Vagina (tissue), 2 donors: ENCODE data around the gene RAB18. TPM values are rescaled to one million over a fixed set of nuclear protein-coding genes. Genes with fewer than 3 reads are reported as not detected.
A peak's percentile ranks its signal among the peaks of the same experiment; 100 is the strongest.

Experiments
- DNase-seq, 2 donors: peaks; one replicate each; pipeline ENCODE4 v3.0.0-alpha.2; 2017; ENCODE audit errors: extremely low spot score in 2 of 2
- H3K27ac ChIP-seq: fragments of 200-600 bp; sonication (generic); one replicate; pipeline ENCODE4 v1.5.1; 2019
- H3K27me3 ChIP-seq: fragments of 200-600 bp; sonication (generic); one replicate; pipeline ENCODE4 v1.5.1; 2019
- H3K36me3 ChIP-seq, 2 donors: fragments of 200-600 bp; sonication (generic); one replicate each; pipeline ENCODE4 v1.5.1; 2017 to 2019
- H3K4me1 ChIP-seq: fragments of 200-600 bp; sonication (generic); one replicate; pipeline ENCODE4 v1.5.1; 2019
- H3K4me3 ChIP-seq, 2 donors: fragments of 200-600 bp; sonication (generic); 1 replicate in 1 of 2; 2 replicates in 1 of 2; pipeline ENCODE4 v1.5.1; 2016 to 2019
- H3K9me3 ChIP-seq: fragments of 200-600 bp; sonication (generic); one replicate; pipeline ENCODE4 v1.5.1; 2019
- POLR2A ChIP-seq, 2 donors: fragments of 450-650 bp; IDR thresholded peaks; one replicate each; pipeline ENCODE4 v1.6.1; 2017; ENCODE audit warnings: antibody characterized with exemption in 2 of 2, mild to moderate bottlenecking in 2 of 2, moderate library complexity in 2 of 2
- POLR2AphosphoS5 ChIP-seq, 2 donors: sonication (generic); formaldehyde crosslinking; IDR thresholded peaks; one replicate each; pipeline ENCODE4 v1.9.0; 2017; ENCODE audit warnings: antibody characterized with exemption in 2 of 2, mild to moderate bottlenecking in 2 of 2, low read depth in 1 of 2; ENCODE audit not compliant: insufficient read depth in 1 of 2
- intact Hi-C: fragments of 100-400 bp; cut with DNase I; formaldehyde crosslinking; loops from one replicate; pipeline ENCODE4 v1.15.1; 2023
- total RNA-seq: library from RNA; depleted of rRNA; stranded (reverse); fragments of >200 nt; gene quantifications from one replicate; pipeline ENCODE4 v1.2.3, GENCODE V29; 2016
- TF ChIP-seq, protein P1 (sequence below), 3 experiments: fragments of 450-650 bp in 2 of 3; fragments of 200-600 bp in 1 of 3; sonication (generic) in 1 of 3; IDR thresholded peaks; one replicate each; pipeline ENCODE4 v1.5.1; 2017 to 2019; ENCODE audit warnings: antibody characterized with exemption in 3 of 3, mild to moderate bottlenecking in 2 of 3, moderate library complexity in 2 of 3

Gene RAB18
- total RNA-seq, 1 donor from 2014 or later = 34.9 TPM

DNA sequence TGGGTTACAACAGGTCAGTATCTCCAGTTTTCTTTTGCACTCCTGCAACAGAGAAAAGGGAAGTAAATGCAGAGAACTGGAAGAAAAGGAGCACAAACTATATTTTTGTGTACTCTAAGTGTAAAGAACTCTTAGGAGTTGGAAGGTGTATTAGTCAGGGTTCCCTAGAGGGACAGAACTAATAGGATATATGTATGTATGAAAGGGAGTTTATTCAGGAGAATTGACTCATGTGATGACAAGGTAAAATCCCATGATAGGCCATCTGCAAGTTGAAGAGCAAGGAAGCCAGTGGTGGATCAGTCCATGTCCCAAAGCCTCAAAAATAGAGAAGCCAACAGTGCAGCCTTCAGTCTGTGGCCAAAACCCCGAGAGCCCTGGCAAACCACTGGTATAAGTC is 22.6 kb upstream of the RAB18 start:
- no peaks in the 10 kb centered on the region for H3K27me3 ChIP-seq
- TF ChIP-seq POLR2AphosphoS5 (IDR thresholded peaks at IDR 0.05; ENCODE audit: insufficient read depth in 1 of 2, low read depth in 1 of 2) = no peak
- TF ChIP-seq, protein P1, sequence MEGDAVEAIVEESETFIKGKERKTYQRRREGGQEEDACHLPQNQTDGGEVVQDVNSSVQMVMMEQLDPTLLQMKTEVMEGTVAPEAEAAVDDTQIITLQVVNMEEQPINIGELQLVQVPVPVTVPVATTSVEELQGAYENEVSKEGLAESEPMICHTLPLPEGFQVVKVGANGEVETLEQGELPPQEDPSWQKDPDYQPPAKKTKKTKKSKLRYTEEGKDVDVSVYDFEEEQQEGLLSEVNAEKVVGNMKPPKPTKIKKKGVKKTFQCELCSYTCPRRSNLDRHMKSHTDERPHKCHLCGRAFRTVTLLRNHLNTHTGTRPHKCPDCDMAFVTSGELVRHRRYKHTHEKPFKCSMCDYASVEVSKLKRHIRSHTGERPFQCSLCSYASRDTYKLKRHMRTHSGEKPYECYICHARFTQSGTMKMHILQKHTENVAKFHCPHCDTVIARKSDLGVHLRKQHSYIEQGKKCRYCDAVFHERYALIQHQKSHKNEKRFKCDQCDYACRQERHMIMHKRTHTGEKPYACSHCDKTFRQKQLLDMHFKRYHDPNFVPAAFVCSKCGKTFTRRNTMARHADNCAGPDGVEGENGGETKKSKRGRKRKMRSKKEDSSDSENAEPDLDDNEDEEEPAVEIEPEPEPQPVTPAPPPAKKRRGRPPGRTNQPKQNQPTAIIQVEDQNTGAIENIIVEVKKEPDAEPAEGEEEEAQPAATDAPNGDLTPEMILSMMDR (IDR thresholded peaks at IDR 0.05) = no peak
- TF ChIP-seq POLR2A (IDR thresholded peaks at IDR 0.05) = no peak
- intact Hi-C loops = no loop called here
- peaks cover 7% of the 10 kb centered on the region for H3K4me1 ChIP-seq
- no peak for DNase-seq
- no peaks in the 10 kb centered on the region for H3K9me3 ChIP-seq
- H3K4me3 ChIP-seq = no peak overlapping the region
- no peaks in the 10 kb centered on the region for H3K36me3 ChIP-seq
- H3K27ac ChIP-seq = no peak overlapping the region

DNA sequence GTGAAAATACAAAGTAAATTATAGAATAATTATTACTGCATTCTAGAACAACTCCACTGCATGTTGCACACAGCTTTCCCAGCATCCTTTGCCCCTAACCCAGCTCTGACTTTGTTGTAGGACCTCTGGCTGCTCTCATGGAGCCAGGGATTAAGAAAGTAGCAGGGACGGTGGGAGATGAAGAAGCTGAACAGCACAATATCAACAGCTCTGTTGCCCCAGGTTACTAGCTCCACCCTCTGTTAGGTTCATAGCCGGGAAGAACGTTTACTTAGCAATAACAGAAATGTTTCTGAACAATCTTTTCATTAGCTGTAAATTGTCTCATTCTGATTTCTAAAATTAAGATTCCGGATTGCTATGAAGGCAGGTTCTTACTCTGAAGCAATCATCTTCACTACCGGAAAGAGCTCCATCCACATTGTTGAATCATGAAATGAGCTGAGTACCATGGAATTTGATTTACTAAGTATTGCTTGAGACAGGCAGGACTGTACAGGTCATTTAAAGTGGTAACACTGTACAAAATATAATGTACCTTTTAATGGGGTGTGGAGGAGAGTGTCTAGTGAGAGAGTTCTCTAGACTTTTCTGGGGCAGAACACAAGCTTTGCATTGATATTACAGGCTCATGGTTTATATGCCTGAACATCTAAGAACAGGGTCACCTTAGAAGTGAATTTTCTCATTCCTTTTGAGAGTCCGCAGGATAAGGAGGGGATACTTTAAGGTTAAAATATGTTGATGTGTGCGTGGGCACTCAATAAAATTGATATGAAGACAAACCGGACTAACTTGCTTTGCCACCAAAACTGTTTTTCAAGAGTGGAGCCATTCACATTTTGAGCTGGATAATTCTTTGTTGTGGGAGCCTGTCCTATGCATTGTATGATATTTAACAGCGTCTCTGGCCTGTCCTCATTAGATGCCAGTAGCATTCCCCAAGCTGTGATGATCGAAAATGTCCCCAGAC is 20.8 kb upstream of the RAB18 start:
- TF ChIP-seq, protein P1 (IDR thresholded peaks at IDR 0.05) = no peak
- TF ChIP-seq POLR2AphosphoS5 (IDR thresholded peaks at IDR 0.05; ENCODE audit: insufficient read depth in 1 of 2, low read depth in 1 of 2) (peak in 1 of 2 donors; percentile 45), POLR2A (IDR thresholded peaks at IDR 0.05) (no peak)
- H3K4me1 ChIP-seq = peaks cover 7% of the 10 kb centered on the region
- no peaks in the 10 kb centered on the region for H3K27me3 ChIP-seq
- H3K27ac ChIP-seq = peak overlapping the region; percentile 27
- no peak overlapping the region for H3K4me3 ChIP-seq
- H3K9me3 ChIP-seq = no peaks in the 10 kb centered on the region
- H3K36me3 ChIP-seq = no peaks in the 10 kb centered on the region
- intact Hi-C loops = no loop called here
- DNase-seq = no peak

DNA sequence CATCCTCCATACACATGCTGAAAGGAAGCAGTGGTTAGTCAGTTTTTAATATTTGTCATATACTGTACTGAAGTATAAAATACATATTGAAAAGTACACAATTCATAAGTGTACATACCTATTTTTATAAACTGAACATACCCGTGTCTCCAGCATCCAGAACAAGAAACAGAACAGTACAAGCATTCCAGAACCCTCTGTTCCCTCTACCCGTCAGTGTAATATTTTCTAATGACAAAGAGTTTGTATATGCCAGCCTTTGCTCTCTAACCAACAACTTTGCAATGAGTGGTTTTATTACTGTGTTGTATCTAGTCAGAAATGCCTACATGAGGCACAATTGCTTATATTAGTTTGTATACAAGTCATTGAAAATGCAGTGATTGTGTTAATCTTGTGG is 18.7 kb upstream of the RAB18 start:
- no peak for DNase-seq
- H3K27me3 ChIP-seq = no peaks in the 10 kb centered on the region
- intact Hi-C loops = no loop called here
- no peak overlapping the region for H3K4me3 ChIP-seq
- no peaks in the 10 kb centered on the region for H3K9me3 ChIP-seq
- no peaks in the 10 kb centered on the region for H3K36me3 ChIP-seq
- TF ChIP-seq POLR2AphosphoS5 (IDR thresholded peaks at IDR 0.05; ENCODE audit: insufficient read depth in 1 of 2, low read depth in 1 of 2) = no peak
- TF ChIP-seq POLR2A (IDR thresholded peaks at IDR 0.05) = no peak
- TF ChIP-seq, protein P1 (IDR thresholded peaks at IDR 0.05) = no peak
- H3K4me1 ChIP-seq = peaks cover 7% of the 10 kb centered on the region
- no peak overlapping the region for H3K27ac ChIP-seq

DNA sequence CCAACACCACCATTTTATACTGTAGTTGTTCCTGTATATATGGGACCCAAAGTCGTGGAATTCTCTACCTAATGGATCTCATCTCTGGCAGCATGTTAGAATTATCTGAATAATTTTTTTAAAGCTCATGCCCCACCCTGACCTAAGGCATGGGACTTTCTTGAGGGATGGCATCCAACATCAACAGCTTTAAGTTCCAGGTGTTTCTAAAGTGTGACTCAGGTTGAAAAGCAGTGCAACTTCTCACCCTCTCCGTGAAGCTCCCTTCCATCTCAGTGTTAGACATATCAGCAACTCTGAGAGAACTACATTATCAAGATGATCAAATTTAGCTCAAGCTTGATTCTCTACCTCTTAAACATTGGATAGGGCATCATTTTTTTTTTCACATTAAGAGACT is 18.1 kb upstream of the RAB18 start:
- Histone ChIP-seq H3K36me3 (no peaks in the 10 kb centered on the region), H3K9me3 (no peaks in the 10 kb centered on the region), H3K4me1 (peaks cover 7% of the 10 kb centered on the region), H3K4me3 (no peak overlapping the region), H3K27ac (no peak overlapping the region), H3K27me3 (no peaks in the 10 kb centered on the region)
- TF ChIP-seq, protein P1 (IDR thresholded peaks at IDR 0.05) = no peak
- no peak for TF ChIP-seq POLR2A (IDR thresholded peaks at IDR 0.05)
- DNase-seq = no peak
- intact Hi-C loops = no loop called here

DNA sequence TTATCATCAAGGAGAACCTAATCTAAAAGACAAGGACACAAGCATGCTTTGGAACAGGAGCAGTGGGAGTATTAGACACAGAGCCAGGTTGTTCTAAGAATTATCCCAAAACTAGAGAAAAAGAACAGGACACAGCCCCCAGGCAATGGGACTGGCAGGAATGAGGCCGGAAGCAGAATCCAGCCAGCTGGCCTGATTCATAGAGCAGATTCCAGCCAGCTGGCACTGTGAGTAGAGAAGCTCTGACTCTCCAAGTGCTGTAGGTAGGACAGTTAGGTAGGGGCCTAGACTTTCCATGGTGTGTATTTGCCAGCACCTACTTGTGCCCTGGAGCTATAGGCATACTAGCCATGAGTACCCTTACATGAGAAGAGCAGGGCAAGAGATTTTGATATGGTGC is 13.3 kb upstream of the RAB18 start:
- DNase-seq = no peak
- Histone ChIP-seq H3K4me1 (no peaks in the 10 kb centered on the region), H3K27me3 (no peaks in the 10 kb centered on the region), H3K36me3 (no peaks in the 10 kb centered on the region), H3K27ac (no peak overlapping the region), H3K4me3 (no peak overlapping the region), H3K9me3 (no peaks in the 10 kb centered on the region)
- TF ChIP-seq, protein P1 (IDR thresholded peaks at IDR 0.05) = no peak
- TF ChIP-seq POLR2A (IDR thresholded peaks at IDR 0.05) (no peak), POLR2AphosphoS5 (IDR thresholded peaks at IDR 0.05; ENCODE audit: insufficient read depth in 1 of 2, low read depth in 1 of 2) (no peak)
- intact Hi-C loops = no loop called here
